Fibroblast of mammary gland (primary cell): Measurements from ENCODE around the gene PTGIR.
A peak's percentile ranks its signal among the peaks of the same experiment; 100 is the strongest.

Experiments used
- DNase-seq: peaks from one replicate; pipeline ENCODE4 v3.0.0-alpha.2; 2010; ENCODE audit warnings: low read depth
- H3K4me3 ChIP-seq: 2 replicates; pipeline ENCODE4 v1.5.1; 2011; ENCODE audit warnings: low read depth, mild to moderate bottlenecking, low read length, moderate library complexity; ENCODE audit not compliant: control insufficient read depth
- TF ChIP-seq, protein P1 (sequence below): conservative IDR thresholded peaks from 2 replicates; pipeline ENCODE4 v1.5.1; 2011; ENCODE audit warnings: low read depth, low read length, inconsistent platforms; ENCODE audit not compliant: control insufficient read depth, insufficient read depth

Gene PTGIR

DNA sequence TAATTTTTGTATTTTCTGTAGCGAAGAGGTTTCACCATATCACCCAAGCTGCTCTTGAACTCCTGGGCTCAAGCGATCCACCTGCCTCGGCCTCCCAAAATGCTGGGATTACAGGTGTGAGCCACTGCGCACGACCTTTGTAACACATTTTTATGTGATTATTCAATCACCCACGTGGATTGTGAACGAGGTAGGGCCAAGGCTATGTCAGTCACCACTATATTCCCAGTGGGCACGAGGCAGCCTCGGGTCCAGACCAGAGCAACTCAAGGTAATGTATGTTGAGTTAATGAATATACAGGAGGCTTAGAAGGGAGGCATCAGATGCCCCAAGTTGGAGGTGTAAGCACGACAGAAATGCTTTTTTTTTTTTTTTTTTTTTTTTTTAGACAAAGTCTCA, 8.9 kb downstream of the PTGIR start:
- TF ChIP-seq, protein P1, sequence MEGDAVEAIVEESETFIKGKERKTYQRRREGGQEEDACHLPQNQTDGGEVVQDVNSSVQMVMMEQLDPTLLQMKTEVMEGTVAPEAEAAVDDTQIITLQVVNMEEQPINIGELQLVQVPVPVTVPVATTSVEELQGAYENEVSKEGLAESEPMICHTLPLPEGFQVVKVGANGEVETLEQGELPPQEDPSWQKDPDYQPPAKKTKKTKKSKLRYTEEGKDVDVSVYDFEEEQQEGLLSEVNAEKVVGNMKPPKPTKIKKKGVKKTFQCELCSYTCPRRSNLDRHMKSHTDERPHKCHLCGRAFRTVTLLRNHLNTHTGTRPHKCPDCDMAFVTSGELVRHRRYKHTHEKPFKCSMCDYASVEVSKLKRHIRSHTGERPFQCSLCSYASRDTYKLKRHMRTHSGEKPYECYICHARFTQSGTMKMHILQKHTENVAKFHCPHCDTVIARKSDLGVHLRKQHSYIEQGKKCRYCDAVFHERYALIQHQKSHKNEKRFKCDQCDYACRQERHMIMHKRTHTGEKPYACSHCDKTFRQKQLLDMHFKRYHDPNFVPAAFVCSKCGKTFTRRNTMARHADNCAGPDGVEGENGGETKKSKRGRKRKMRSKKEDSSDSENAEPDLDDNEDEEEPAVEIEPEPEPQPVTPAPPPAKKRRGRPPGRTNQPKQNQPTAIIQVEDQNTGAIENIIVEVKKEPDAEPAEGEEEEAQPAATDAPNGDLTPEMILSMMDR: no peak
- DNase-seq: no peak
- no peak overlapping the region for H3K4me3 ChIP-seq

DNA sequence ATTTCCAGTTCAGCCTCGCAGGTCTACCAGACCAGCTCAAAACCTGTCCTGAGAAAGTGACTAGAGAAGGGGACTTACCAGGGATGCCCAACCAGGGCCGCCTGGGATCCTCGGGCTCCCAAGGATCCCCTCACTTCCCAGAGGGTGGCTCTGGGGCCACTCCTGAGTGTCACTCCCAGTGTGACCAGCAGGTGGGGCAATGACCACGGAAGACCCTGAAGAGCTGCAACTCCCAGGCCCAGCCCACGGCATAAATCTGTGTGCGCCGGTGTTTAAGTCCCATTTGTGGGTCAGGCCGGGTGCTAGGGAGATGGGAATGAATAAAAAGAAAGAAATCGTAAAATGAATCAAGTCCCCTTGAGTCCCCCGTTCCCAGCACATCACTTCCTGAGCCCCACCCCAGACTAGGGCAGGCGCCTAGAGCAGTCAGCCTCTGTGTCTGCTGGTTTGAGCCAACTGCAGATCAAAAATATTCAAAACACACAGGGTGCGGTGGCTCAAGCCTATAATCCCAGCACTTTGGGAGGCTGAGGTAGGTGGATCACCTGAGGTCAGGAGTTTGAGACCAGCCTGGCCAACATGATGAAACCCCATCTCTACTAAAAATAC, 10.7 kb downstream of the PTGIR start:
- DNase-seq: peak; percentile 77
- TF ChIP-seq, protein P1: peak; percentile 85
- H3K4me3 ChIP-seq: no peak overlapping the region

DNA sequence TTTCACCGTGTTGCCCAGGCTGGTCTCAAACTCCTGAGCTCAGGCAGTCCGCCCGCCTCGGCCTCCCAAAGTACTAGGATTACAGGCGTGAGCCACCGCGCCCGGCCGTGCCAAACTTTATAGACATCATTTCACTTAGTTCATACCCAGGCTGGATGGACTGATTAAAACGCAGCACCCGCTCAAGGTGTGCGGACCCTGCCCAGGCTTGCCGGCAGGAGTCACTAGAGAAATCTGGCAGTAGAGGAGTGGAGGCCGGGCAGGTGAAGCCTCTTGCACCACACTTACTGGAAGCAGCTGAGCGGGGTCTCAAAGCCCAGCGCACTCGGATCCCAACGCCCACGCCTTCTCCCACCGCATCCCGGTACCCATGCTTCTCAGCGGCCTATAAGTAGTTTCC, 11.4 kb downstream of the PTGIR start:
- TF ChIP-seq, protein P1: no peak

DNA sequence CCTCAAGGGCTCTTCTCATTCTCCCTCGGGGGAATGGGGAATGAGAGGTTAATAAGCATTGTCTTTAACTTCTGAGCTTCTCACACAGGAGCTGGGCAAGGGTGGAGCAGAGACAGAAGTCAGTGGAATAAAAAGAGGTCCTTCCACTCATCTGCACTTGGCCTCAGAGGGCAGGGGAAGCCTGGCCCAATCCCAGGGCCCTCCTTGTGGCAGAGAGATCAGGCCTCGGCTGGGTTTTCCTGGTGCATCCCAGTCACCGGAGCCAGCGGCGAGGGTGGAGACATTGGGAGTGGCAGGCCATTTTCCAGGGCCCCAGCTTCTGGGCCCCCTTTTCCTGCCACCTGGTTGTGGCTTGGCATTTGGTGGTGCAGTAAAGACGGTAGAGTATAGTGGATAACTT, 13.1 kb downstream of the PTGIR start:
- TF ChIP-seq, protein P1: no peak
- DNase-seq: no peak

More for the DNA sequence above, 11.4 kb downstream of the PTGIR start:
- DNase-seq: no peak
- no peak overlapping the region for H3K4me3 ChIP-seq

DNA sequence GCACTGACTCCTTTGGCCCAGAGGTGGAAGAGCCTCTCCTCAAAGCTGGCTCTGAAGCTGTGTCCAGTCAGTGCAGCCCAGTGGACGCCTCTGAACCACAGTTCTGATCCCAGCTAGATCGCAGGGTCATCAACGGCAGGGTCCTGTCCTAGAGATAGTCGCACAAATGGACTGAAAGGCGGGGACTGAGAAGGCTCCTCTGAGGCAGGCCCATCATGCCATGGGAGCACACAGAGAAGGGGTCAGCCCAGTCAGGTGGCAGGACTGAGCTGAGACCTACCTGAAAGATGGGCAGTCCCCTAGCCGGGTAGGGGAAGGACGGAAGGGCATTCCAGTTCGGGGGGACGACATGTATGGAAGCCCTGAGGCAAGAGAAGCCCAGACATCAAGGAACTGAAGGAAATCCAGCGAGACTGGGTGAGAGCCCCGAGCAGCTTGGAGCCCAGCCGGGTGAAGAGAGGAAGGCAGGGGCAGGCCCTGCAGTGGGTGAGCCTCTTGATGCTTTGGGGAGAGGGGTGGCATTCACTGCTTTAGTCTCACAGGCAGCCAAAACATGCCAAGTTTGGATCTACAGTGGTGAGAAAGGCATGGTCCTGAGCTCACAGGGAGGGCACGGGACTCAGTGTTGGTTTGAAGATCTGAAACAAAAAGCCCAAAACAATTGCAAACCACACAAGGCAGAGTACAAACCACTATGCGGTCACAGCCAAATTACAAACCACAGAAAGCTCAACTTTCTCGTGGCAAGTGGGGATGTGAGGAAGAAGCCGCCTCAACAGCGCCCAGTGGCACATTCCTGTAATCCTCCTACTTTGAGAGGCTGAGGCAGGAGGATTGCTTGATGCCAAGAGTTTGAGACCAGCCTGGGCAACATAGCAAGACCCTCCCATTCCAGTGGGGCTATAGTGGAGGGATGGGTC, 13.8 kb downstream of the PTGIR start:
- H3K4me3 ChIP-seq: no peak overlapping the region
- TF ChIP-seq, protein P1: no peak
- peak; percentile 51 for DNase-seq

More for the DNA sequence above, 13.1 kb downstream of the PTGIR start:
- H3K4me3 ChIP-seq: no peak overlapping the region

DNA sequence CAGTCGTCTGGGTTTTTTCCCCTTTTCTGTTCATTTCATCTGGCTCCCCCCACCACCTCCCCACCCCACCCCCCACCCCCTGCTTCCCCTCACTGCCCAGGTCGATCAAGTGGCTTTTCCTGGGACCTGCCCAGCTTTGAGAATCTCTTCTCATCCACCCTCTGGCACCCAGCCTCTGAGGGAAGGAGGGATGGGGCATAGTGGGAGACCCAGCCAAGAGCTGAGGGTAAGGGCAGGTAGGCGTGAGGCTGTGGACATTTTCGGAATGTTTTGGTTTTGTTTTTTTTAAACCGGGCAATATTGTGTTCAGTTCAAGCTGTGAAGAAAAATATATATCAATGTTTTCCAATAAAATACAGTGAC, 14.5 kb downstream of the PTGIR start:
- TF ChIP-seq, protein P1: no peak
- no peak for DNase-seq
- no peak overlapping the region for H3K4me3 ChIP-seq
